Amniotic stem cell (primary cell): ENCODE data around the gene DERL2.
"Not testable (repeated sequence)": the region's sequence is repeated elsewhere in the genome, so short reads cannot be mapped to it uniquely, and the experiment has no call there.

Experiments used
- DNase-seq: peaks from one replicate; lab custom pipeline; 2025; lab: John Stamatoyannopoulos, UW

The DERL2 gene

GRCh38 chr17:5437721-5438317 lies 48.2 kb downstream of the DERL2 start:
- no peak for DNase-seq

DNA sequence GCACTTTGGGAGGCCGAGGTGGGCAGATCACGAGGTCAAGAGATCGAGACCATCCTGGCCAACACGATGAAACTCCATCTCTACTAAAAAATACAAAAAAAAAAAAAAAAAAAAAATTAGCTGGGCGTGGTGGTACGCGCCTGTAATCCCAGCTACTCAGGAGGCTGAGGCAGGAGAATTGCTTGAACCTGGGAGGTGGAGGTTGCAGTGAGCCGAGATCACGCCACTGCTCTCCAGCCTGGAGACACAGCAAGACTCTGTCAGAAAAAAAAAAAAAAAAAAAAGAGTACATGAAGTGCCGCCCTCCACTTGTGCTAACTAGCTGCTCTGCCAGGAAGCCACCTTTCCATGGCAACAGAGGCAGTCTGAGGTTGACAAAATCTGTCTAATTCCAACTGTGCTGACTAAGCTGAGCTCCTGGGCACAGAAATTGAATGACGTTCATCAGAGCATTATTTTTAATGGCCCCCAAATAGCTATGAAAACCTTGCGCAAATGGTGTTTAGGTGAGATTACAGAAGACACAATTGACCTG lies 50.1 kb downstream of the DERL2 start:
- DNase-seq, result not testable (repeated sequence)

GRCh38 chr17:5434984-5435383 lies 51.0 kb downstream of the DERL2 start:
- DNase-seq, result no peak

- no peak for DNase-seq
These were observed 53.9 kb downstream of the DERL2 start for GRCh38 chr17:5431949-5432556.

DNA sequence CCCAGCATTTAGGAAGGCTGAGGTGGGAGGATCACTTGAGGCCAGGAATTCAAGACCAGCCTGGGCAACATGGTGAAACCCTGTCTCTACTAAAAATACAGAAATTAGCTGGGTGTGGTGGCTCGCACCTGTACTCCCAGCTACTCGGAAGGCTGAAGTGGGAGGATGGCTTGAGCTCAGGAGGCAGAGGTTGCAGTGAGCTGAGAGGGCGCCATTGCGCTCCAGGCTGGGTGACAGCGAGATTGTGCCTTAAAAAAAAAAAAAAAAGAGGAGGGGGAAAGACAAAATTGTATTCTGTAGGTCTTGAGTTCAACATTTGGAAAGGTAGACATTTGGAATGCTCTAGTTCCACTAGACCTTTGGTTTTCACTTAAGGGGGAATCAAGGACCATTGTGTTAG lies 54.7 kb downstream of the DERL2 start:
- DNase-seq, result not testable (repeated sequence)

DNA sequence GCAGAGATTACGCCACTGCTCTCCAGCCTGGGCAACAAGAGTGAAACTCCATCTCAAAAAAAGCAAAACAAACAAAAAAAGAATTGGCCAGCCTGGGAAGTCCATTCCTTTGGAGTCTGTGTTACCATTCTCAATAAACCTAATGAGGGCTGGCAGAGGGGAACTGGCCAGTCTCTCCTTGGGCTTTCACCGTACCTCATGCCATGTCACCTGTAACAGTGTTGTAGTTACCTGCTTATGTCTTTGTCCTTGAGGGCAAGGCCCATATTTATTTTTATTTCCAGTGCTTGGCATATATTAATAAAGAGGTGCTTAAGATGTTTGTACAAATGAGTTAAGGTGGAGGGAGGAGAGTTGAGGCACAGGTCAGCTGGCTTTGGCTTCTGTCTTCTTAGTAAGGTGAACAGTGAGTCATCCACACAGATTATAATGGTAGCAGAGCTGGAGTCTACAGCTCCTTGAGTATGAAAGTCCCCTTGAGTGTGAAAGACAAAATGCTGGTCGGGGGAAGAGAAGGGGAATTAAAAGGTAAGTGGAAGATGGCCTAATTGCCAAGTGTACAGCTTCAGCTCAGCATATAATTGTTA lies 55.5 kb downstream of the DERL2 start:
- DNase-seq, result no peak

GRCh38 chr17:5429191-5429887 lies 56.6 kb downstream of the DERL2 start:
- DNase-seq, result no peak

DNA sequence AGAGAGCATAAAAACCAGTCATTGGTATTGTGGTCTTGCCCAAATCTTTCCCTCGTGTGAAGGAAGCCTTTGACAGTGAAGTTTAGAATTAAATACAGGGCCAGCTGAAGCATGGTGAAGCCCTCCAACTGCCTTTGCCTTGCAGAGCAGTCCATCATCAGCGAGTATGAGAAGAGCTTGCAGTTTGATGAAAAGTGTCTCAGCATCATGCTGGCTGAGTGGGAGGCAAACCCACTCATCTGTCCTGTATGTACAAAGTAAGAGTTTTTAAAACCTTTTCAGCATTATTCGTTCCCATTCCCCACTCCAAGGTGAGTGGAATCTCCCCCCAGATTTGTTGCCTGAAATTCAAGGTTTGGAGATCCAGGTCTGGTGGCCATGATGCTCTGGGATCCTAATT lies 60.2 kb downstream of the DERL2 start:
- no peak for DNase-seq

GRCh38 chr17:5424909-5425308 lies 61.1 kb downstream of the DERL2 start:
- DNase-seq, result no peak

- DNase-seq, result peak; percentile 54
These were observed 63.5 kb downstream of the DERL2 start for GRCh38 chr17:5422505-5422904.
